Spleen (tissue), 11 donors: ENCODE results near the gene BHLHE40. TPM values are rescaled to one million over a fixed set of nuclear protein-coding genes. Genes with fewer than 3 reads are reported as not detected.

Experiments
- DNase-seq: peaks from one replicate; pipeline ENCODE4 v3.0.0-alpha.2; 2020
- H3K27ac ChIP-seq, 8 donors: fragments of 200-600 bp; sonication (generic) in 7 of 8; 1 replicate in 4 of 8; 2 replicates in 4 of 8; pipeline versions ENCODE4 v1.5.0 to v1.8.0; 2016 to 2021; ENCODE audit warnings: inconsistent platforms in 4 of 8, mild to moderate bottlenecking in 4 of 8, moderate library complexity in 1 of 8
- H3K27me3 ChIP-seq, 7 donors: fragments of 200-600 bp; sonication (generic) in 6 of 7; replicated peaks in 1 of 7; 1 replicate in 4 of 7; 2 replicates in 3 of 7; pipeline versions ENCODE4 v1.5.0 to v1.8.0; 2016 to 2021; ENCODE audit warnings: inconsistent platforms in 3 of 7, mild to moderate bottlenecking in 1 of 7
- H3K36me3 ChIP-seq, 6 donors: fragments of 200-600 bp; sonication (generic) in 5 of 6; 1 replicate in 4 of 6; 2 replicates in 2 of 6; pipeline versions ENCODE4 v1.5.0 to v1.8.0; 2016 to 2021; ENCODE audit warnings: inconsistent platforms in 2 of 6
- H3K4me1 ChIP-seq, 6 donors: fragments of 200-600 bp; sonication (generic) in 5 of 6; 1 replicate in 3 of 6; 2 replicates in 3 of 6; pipeline versions ENCODE4 v1.5.0 to v1.8.0; 2016 to 2021; ENCODE audit warnings: inconsistent platforms in 3 of 6
- H3K4me3 ChIP-seq, 8 donors: fragments of 200-600 bp; sonication (generic) in 7 of 8; 1 replicate in 4 of 8; 2 replicates in 4 of 8; pipeline versions ENCODE4 v1.5.0 to v1.8.0; 2016 to 2021; ENCODE audit warnings: inconsistent platforms in 4 of 8, mild to moderate bottlenecking in 4 of 8, moderate library complexity in 2 of 8
- H3K9me3 ChIP-seq, 8 donors: fragments of 200-600 bp; sonication (generic) in 7 of 8; 1 replicate in 4 of 8; 2 replicates in 4 of 8; pipeline versions ENCODE4 v1.5.0 to v1.8.0; 2016 to 2021; ENCODE audit warnings: inconsistent platforms in 4 of 8
- CTCF ChIP-seq, 11 experiments: fragments of 200-600 bp in 7 of 11; fragments of 450-650 bp in 4 of 11; sonication (generic) in 4 of 11; IDR thresholded peaks in 8 of 11; conservative IDR thresholded peaks in 3 of 11; 1 replicate in 7 of 11; 2 replicates in 4 of 11; pipeline versions ENCODE4 v1.4.0 to v1.8.0; 2016 to 2021; ENCODE audit warnings: antibody characterized with exemption in 11 of 11, inconsistent platforms in 4 of 11, mild to moderate bottlenecking in 1 of 11
- POLR2A ChIP-seq, 3 donors: fragments of 450-650 bp; IDR thresholded peaks; one replicate each; pipeline ENCODE4 v1.5.1; 2017; ENCODE audit warnings: antibody characterized with exemption in 3 of 3, mild to moderate bottlenecking in 1 of 3
- POLR2AphosphoS5 ChIP-seq, 3 donors: sonication (generic); formaldehyde crosslinking; IDR thresholded peaks; one replicate each; pipeline ENCODE4 v1.5.1; 2017; ENCODE audit warnings: antibody characterized with exemption in 3 of 3
- WGBS, 5 donors: extraction: QIAGEN DNeasy Blood & Tissue Kit in 3 of 5; methylation state at CpG; one replicate each; pipeline versions ENCODE4 v1.1.5 to v1.1.7; 2013 to 2018; 5-methylcytosine and 5-hydroxymethylcytosine counted together
- intact Hi-C: fragments of 100-400 bp; cut with DNase I; formaldehyde crosslinking; loops from one replicate; pipeline ENCODE4 v1.15.0; 2023; ENCODE audit warnings: low total_unique reads
- polyA plus RNA-seq, 3 donors: library from polyadenylated mRNA; stranded (reverse); fragments of 200-250 nt; gene quantifications; one replicate each; pipeline ENCODE4 v1.2.1, GENCODE V29; 2013
- total RNA-seq, 7 donors: library from RNA; depleted of rRNA in 3 of 7; stranded (reverse); fragments of >200 nt in 3 of 7; fragmentation: NEBNext Ultra II Directional in 4 of 7; extraction: Animal tissue kit (Norgen Biotek cat#: 25700) in 4 of 7; gene quantifications; one replicate each; pipeline versions ENCODE4 v1.1.0 to v1.2.1, GENCODE V29; 2016 to 2021
- donor health status: healthy with polysubstance abuse.
- donor health status: DM: no; HTN: no; CAD: no; lungs with moderate emphysema.
- donor health status: DM: no; HTN: no; CAD: no.
- donor health status: Bipolar disorder and iron deficiency.
- donor health status: healthy.
- donor health status: DM: no; HTN: no; CAD: no.
- donor health status: DM: yes; HTN: yes; CAD: no.

The BHLHE40 gene
- total and polyA plus RNA-seq, 10 donors: 11.8 to 108 (median 30.0) TPM

DNA sequence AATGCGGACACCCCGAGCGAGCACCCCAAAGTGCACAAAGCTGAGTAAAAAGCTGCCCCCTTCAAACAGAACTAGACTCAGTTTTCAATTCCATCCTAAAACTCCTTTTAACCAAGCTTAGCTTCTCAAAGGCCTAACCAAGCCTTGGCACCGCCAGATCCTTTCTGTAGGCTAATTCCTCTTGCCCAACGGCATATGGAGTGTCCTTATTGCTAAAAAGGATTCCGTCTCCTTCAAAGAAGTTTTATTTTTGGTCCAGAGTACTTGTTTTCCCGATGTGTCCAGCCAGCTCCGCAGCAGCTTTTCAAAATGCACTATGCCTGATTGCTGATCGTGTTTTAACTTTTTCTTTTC is 5.3 kb downstream of the BHLHE40 start:
- H3K4me3 ChIP-seq: peak overlapping the region in 3 of 8 donors; percentile 13 to 98 (median 96)

DNA sequence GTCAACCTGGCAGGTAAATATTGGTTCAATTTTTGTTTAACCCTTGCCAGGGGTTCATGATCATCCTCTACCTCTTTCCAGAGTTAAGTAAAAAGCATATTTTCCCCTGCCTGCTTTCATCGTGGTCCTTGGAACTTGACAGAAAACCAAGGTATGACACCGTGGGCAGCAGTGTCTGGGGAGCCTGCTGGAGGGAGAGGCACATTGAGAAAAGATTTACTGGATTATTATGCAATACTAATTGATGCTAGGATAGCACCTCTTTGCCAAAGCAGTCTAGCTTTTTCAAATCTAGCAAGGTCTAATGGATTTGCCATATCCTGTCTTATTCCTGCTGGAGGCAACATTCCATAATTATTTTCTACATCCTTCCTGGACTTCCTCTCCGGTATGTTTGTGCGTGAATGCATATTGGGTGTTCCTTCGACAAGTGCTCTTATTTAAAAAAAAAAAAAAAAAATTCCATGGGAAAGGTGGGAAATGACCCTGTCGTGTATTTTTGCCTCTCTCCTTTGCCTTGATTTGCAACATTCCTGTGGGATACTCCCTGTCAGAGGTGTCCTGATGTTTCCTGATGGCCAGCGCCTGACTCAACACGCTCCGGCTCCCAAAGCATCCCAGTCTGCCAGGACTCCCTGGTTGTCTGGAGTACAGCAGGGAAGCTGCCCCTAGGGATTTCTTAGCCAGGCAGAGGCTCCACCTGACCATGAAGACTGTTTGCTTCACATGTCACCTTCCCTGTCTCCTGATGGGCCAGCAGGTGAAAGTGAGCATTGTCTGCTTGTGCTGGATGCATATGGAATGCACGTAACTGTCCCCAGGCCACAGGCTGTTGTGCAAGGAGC is 6.3 kb downstream of the BHLHE40 start:
- 62 to 79% (median 65%) methylated on average over 10 of the region's 10 CpGs for WGBS, 5 donors
- intact Hi-C loops: loop anchor here (10.0 kb wide), 1 partner anchor 271 kb away; no protein-coding TSS in a partner anchor
- TF ChIP-seq CTCF (IDR thresholded peaks at IDR 0.05 in 8 of 11, conservative IDR thresholded peaks at IDR 0.05 in 3 of 11) (no peak), POLR2A (IDR thresholded peaks at IDR 0.05) (no peak), POLR2AphosphoS5 (IDR thresholded peaks at IDR 0.05) (no peak)
- Histone ChIP-seq H3K9me3 (no peaks in the 10 kb centered on the region), H3K4me1 (peaks cover 55 to 100% (median 76%) of the 10 kb centered on the region in 6 donors), H3K36me3 (peaks cover 0 to 35% (median 12%) of the 10 kb centered on the region in 6 donors), H3K27me3 (no peaks in the 10 kb centered on the region), H3K27ac (peak overlapping the region; percentile 76 to 99 (median 98)), H3K4me3 (peak overlapping the region in 2 of 8 donors; percentile 2 to 70)
- DNase-seq: no peak

More for the DNA sequence above, 5.3 kb downstream of the BHLHE40 start:
- Histone ChIP-seq H3K27ac (peak overlapping the region; percentile 76 to 99 (median 98)), H3K9me3 (no peaks in the 10 kb centered on the region), H3K4me1 (peaks cover 55 to 100% (median 79%) of the 10 kb centered on the region in 6 donors), H3K27me3 (no peaks in the 10 kb centered on the region), H3K36me3 (peaks cover 0 to 35% (median 12%) of the 10 kb centered on the region in 6 donors)
- TF ChIP-seq POLR2AphosphoS5 (IDR thresholded peaks at IDR 0.05): no peak
- no peak for TF ChIP-seq CTCF (IDR thresholded peaks at IDR 0.05 in 8 of 11, conservative IDR thresholded peaks at IDR 0.05 in 3 of 11)
- no peak for TF ChIP-seq POLR2A (IDR thresholded peaks at IDR 0.05)
- DNase-seq: no peak
- intact Hi-C loops: loop anchor here (5.0 to 10.0 kb wide), 2 partner anchors 157 to 270 kb away; no protein-coding TSS in a partner anchor
- 55 to 62% (median 62%) methylated on average over 9 of the region's 9 CpGs for WGBS, 5 donors

- Histone ChIP-seq H3K4me1 (peaks cover 52 to 96% (median 69%) of the 10 kb centered on the region in 6 donors), H3K27me3 (no peaks in the 10 kb centered on the region), H3K27ac (peak overlapping the region; percentile 61 to 99 (median 98)), H3K4me3 (peak overlapping the region in 7 of 8 donors; percentile 20 to 70 (median 40)), H3K9me3 (no peaks in the 10 kb centered on the region), H3K36me3 (peaks cover 0 to 34% (median 12%) of the 10 kb centered on the region in 6 donors)
- no peak for DNase-seq
- intact Hi-C loops: loop anchor here (10.0 kb wide), 1 partner anchor 271 kb away; no protein-coding TSS in a partner anchor
- WGBS, 5 donors: 21 to 41% (median 27%) methylated on average over 8 to 13 of the region's 13 CpGs
- TF ChIP-seq POLR2AphosphoS5 (IDR thresholded peaks at IDR 0.05): no peak
- no peak for TF ChIP-seq POLR2A (IDR thresholded peaks at IDR 0.05)
- TF ChIP-seq CTCF (IDR thresholded peaks at IDR 0.05 in 8 of 11, conservative IDR thresholded peaks at IDR 0.05 in 3 of 11): no peak
Measured at GRCh38 chr3:4986175-4986781, 7.0 kb downstream of the BHLHE40 start.
